Loucy (cell line): ENCODE data around the gene NEU3.

Experiments
- H2AFZ ChIP-seq: fragments of 200-600 bp; sonication (generic); 2 replicates; pipeline ENCODE4 v1.6.0; 2016; ENCODE audit warnings: antibody characterized with exemption, mild to moderate bottlenecking, low read length, moderate library complexity
- H3F3A ChIP-seq: fragments of 200-600 bp; 2 replicates; pipeline ENCODE4 v1.6.0; 2016; ENCODE audit warnings: antibody characterized with exemption, low read depth, mild to moderate bottlenecking
- H3K27me3 ChIP-seq: fragments of 200-600 bp; sonication (generic); 2 replicates; pipeline ENCODE4 v1.6.1; 2014; ENCODE audit warnings: low read length, mild to moderate bottlenecking; ENCODE audit not compliant: insufficient read depth, poor library complexity, severe bottlenecking
- H3K36me3 ChIP-seq: fragments of 200-600 bp; sonication (generic); 2 replicates; pipeline ENCODE4 v1.6.1; 2016; ENCODE audit warnings: low read length; ENCODE audit not compliant: insufficient read depth
- H3K4me1 ChIP-seq: fragments of 200-600 bp; sonication (generic); 2 replicates; pipeline ENCODE4 v1.5.1; 2014; ENCODE audit warnings: low read length, mild to moderate bottlenecking; ENCODE audit not compliant: insufficient read depth, poor library complexity, severe bottlenecking
- H3K4me2 ChIP-seq: fragments of 200-600 bp; sonication (generic); 2 replicates; pipeline ENCODE4 v1.6.0; 2014; ENCODE audit warnings: antibody characterized with exemption, low read length, low read depth, mild to moderate bottlenecking; ENCODE audit not compliant: poor library complexity, severe bottlenecking
- H3K4me3 ChIP-seq: fragments of 200-600 bp; sonication (generic); 2 replicates; pipeline ENCODE4 v1.5.1; 2014; ENCODE audit warnings: low read length, mild to moderate bottlenecking, mixed read lengths; ENCODE audit not compliant: poor library complexity, severe bottlenecking
- H3K79me2 ChIP-seq: fragments of 200-600 bp; sonication (generic); 2 replicates; pipeline ENCODE4 v1.6.1; 2014; ENCODE audit warnings: low read length; ENCODE audit not compliant: insufficient read depth
- H3K9ac ChIP-seq: fragments of 200-600 bp; sonication (generic); 2 replicates; pipeline ENCODE4 v1.6.0; 2014; ENCODE audit warnings: mild to moderate bottlenecking, low read depth, low read length, moderate library complexity; ENCODE audit not compliant: poor library complexity, severe bottlenecking
- H3K9me2 ChIP-seq: fragments of 200-600 bp; sonication (generic); replicated peaks from 2 replicates; pipeline ENCODE4 v1.6.1; 2016; ENCODE audit warnings: low read depth, low read length, mixed read lengths
- H3K9me3 ChIP-seq: fragments of 200-600 bp; sonication (generic); 2 replicates; pipeline ENCODE4 v1.6.1; 2014; ENCODE audit warnings: mild to moderate bottlenecking, antibody characterized with exemption, low read length, low read depth; ENCODE audit not compliant: insufficient read depth
- H4K20me1 ChIP-seq: fragments of 200-600 bp; sonication (generic); 2 replicates; pipeline ENCODE4 v1.6.0; 2014; ENCODE audit warnings: antibody characterized with exemption, low read length, mild to moderate bottlenecking; ENCODE audit not compliant: insufficient read depth, poor library complexity, severe bottlenecking
- CTCF ChIP-seq: fragments of 200-600 bp; sonication (generic); conservative IDR thresholded peaks from 2 replicates; pipeline ENCODE4 v1.5.1; 2014; ENCODE audit warnings: mild to moderate bottlenecking, antibody characterized with exemption, low read length
- EZH2phosphoT487 ChIP-seq: fragments of 200-600 bp; IDR thresholded peaks from 2 replicates; pipeline ENCODE4 v1.6.1; 2018; ENCODE audit warnings: antibody characterized with exemption, mild to moderate bottlenecking, moderate library complexity, borderline replicate concordance

Gene NEU3

GRCh38 chr11:75052457-75052856, 63.7 kb downstream of the NEU3 start:
- no peaks in the 10 kb centered on the region for H3F3A ChIP-seq
- no peak overlapping the region for H2AFZ ChIP-seq
- no peak overlapping the region for H3K9ac ChIP-seq
- TF ChIP-seq CTCF, result no peak
- TF ChIP-seq EZH2phosphoT487, result no peak
- H3K9me3 ChIP-seq, result peaks cover 2% of the 10 kb centered on the region; the same call in 1 of the 2 replicates
- no peaks in the 10 kb centered on the region for H3K9me2 ChIP-seq
- H3K4me3 ChIP-seq, result no peak overlapping the region
- H3K27me3 ChIP-seq, result no peaks in the 10 kb centered on the region
- no peaks in the 10 kb centered on the region for H3K36me3 ChIP-seq
- peaks cover 3% of the 10 kb centered on the region for H3K4me1 ChIP-seq
- H4K20me1 ChIP-seq, result no peaks in the 10 kb centered on the region
- no peaks in the 10 kb centered on the region for H3K79me2 ChIP-seq
- H3K4me2 ChIP-seq, result no peak overlapping the region

- no peaks in the 10 kb centered on the region for H3K36me3 ChIP-seq
- no peaks in the 10 kb centered on the region for H3K9me2 ChIP-seq
- no peaks in the 10 kb centered on the region for H3K79me2 ChIP-seq
- no peak overlapping the region for H2AFZ ChIP-seq
- no peaks in the 10 kb centered on the region for H3F3A ChIP-seq
- TF ChIP-seq CTCF, result no peak
- H3K4me2 ChIP-seq, result no peak overlapping the region
- H3K4me3 ChIP-seq, result no peak overlapping the region
- H3K9ac ChIP-seq, result no peak overlapping the region
- no peaks in the 10 kb centered on the region for H3K27me3 ChIP-seq
- H4K20me1 ChIP-seq, result no peaks in the 10 kb centered on the region
- H3K4me1 ChIP-seq, result peaks cover 3% of the 10 kb centered on the region
- peaks cover 2% of the 10 kb centered on the region; the same call in 1 of the 2 replicates for H3K9me3 ChIP-seq
Observed at GRCh38 chr11:75055511-75055910, 66.8 kb downstream of the NEU3 start.

GRCh38 chr11:75056814-75057213, 68.1 kb downstream of the NEU3 start:
- H4K20me1 ChIP-seq, result no peaks in the 10 kb centered on the region
- no peaks in the 10 kb centered on the region for H3K27me3 ChIP-seq
- no peaks in the 10 kb centered on the region for H3F3A ChIP-seq
- no peak overlapping the region for H3K4me2 ChIP-seq
- H2AFZ ChIP-seq, result no peak overlapping the region
- no peaks in the 10 kb centered on the region for H3K79me2 ChIP-seq
- no peaks in the 10 kb centered on the region for H3K4me1 ChIP-seq
- peaks cover 2% of the 10 kb centered on the region; the same call in 1 of the 2 replicates for H3K9me3 ChIP-seq
- no peaks in the 10 kb centered on the region for H3K9me2 ChIP-seq
- no peak overlapping the region for H3K4me3 ChIP-seq
- H3K36me3 ChIP-seq, result no peaks in the 10 kb centered on the region
- H3K9ac ChIP-seq, result no peak overlapping the region
- TF ChIP-seq CTCF (no peak), EZH2phosphoT487 (no peak)
